IPS-20b (cell line): ENCODE measurements around the gene SPON1.
"Not testable (repeated sequence)": the region's sequence is repeated elsewhere in the genome, so short reads cannot be mapped to it uniquely, and the experiment has no call there.

Experiments
- H3K27ac ChIP-seq: one replicate; pipeline ENCODE4 v1.5.1; 2013; ENCODE audit warnings: low read length
- H3K27me3 ChIP-seq: 2 replicates; pipeline ENCODE4 v1.6.1; 2013; ENCODE audit warnings: mild to moderate bottlenecking, low read length, inconsistent platforms; ENCODE audit not compliant: insufficient read depth
- H3K36me3 ChIP-seq: 2 replicates; pipeline ENCODE4 v1.6.1; 2013; ENCODE audit warnings: low read depth, mild to moderate bottlenecking, inconsistent platforms, low read length, moderate library complexity; ENCODE audit not compliant: insufficient read depth
- H3K4me1 ChIP-seq: 2 replicates; pipeline ENCODE4 v1.6.1; 2013; ENCODE audit warnings: mild to moderate bottlenecking, control low read depth, inconsistent platforms, low read length, moderate library complexity; ENCODE audit not compliant: insufficient read depth
- H3K4me3 ChIP-seq: 2 replicates; pipeline ENCODE4 v1.5.1; 2013; ENCODE audit warnings: mild to moderate bottlenecking, low read length, inconsistent platforms
- H3K9ac ChIP-seq: 2 replicates; pipeline ENCODE4 v1.6.1; 2013; ENCODE audit warnings: low read depth, mild to moderate bottlenecking, inconsistent platforms, low read length, moderate library complexity
- H3K9me3 ChIP-seq: 2 replicates; pipeline ENCODE4 v1.6.1; 2013; ENCODE audit warnings: mild to moderate bottlenecking, low read depth, low read length, inconsistent platforms; ENCODE audit not compliant: insufficient read depth

SPON1 gene

GRCh38 chr11:13928566-13929251, 33.8 kb upstream of the SPON1 start:
- Histone ChIP-seq H3K9me3 (no peaks in the 10 kb centered on the region), H3K27me3 (no peaks in the 10 kb centered on the region), H3K4me1 (peaks cover 14% of the 10 kb centered on the region), H3K27ac (no peak overlapping the region), H3K36me3 (no peaks in the 10 kb centered on the region), H3K9ac (no peak overlapping the region), H3K4me3 (no peak overlapping the region)

- Histone ChIP-seq H3K9ac (no peak overlapping the region), H3K36me3 (no peaks in the 10 kb centered on the region), H3K4me3 (no peak overlapping the region), H3K27ac (no peak overlapping the region), H3K4me1 (peaks cover 6% of the 10 kb centered on the region), H3K9me3 (no peaks in the 10 kb centered on the region), H3K27me3 (no peaks in the 10 kb centered on the region)
Measured at GRCh38 chr11:13929395-13929891, 33.1 kb upstream of the SPON1 start.

- no peak overlapping the region for H3K27ac ChIP-seq
- no peak overlapping the region for H3K9ac ChIP-seq
Measured at GRCh38 chr11:13931356-13931755, 31.2 kb upstream of the SPON1 start.

GRCh38 chr11:13937154-13937553, 25.4 kb upstream of the SPON1 start:
- not testable (repeated sequence) for H3K9me3 ChIP-seq, H3K27me3 ChIP-seq, H3K4me1 ChIP-seq, H3K27ac ChIP-seq, H3K36me3 ChIP-seq, H3K9ac ChIP-seq, H3K4me3 ChIP-seq

More at GRCh38 chr11:13931356-13931755, 31.2 kb upstream of the SPON1 start:
- Histone ChIP-seq H3K36me3 (no peaks in the 10 kb centered on the region), H3K4me1 (no peaks in the 10 kb centered on the region), H3K9me3 (no peaks in the 10 kb centered on the region), H3K4me3 (no peak overlapping the region), H3K27me3 (no peaks in the 10 kb centered on the region)

GRCh38 chr11:13938829-13939228, 23.7 kb upstream of the SPON1 start:
- not testable (repeated sequence) for H3K36me3 ChIP-seq, H3K4me1 ChIP-seq, H3K9me3 ChIP-seq, H3K4me3 ChIP-seq, H3K27me3 ChIP-seq, H3K9ac ChIP-seq, H3K27ac ChIP-seq

GRCh38 chr11:13939961-13940906, 22.3 kb upstream of the SPON1 start:
- no peak overlapping the region for H3K4me3 ChIP-seq
- no peak overlapping the region for H3K27ac ChIP-seq
- no peaks in the 10 kb centered on the region for H3K4me1 ChIP-seq
- H3K9ac ChIP-seq, result no peak overlapping the region
- H3K9me3 ChIP-seq, result peaks cover 3% of the 10 kb centered on the region; the same call in 1 of the 2 replicates
- no peaks in the 10 kb centered on the region for H3K27me3 ChIP-seq
- no peaks in the 10 kb centered on the region for H3K36me3 ChIP-seq

GRCh38 chr11:13940907-13941256, 21.6 kb upstream of the SPON1 start:
- peaks cover 3% of the 10 kb centered on the region; the same call in 1 of the 2 replicates for H3K9me3 ChIP-seq
- H3K4me1 ChIP-seq, result no peaks in the 10 kb centered on the region
- H3K27me3 ChIP-seq, result no peaks in the 10 kb centered on the region
- no peak overlapping the region for H3K4me3 ChIP-seq
- no peak overlapping the region for H3K27ac ChIP-seq
- H3K9ac ChIP-seq, result no peak overlapping the region
- H3K36me3 ChIP-seq, result no peaks in the 10 kb centered on the region

GRCh38 chr11:13941775-13942174, 20.7 kb upstream of the SPON1 start:
- Histone ChIP-seq H3K9ac (no peak overlapping the region), H3K27me3 (no peaks in the 10 kb centered on the region), H3K36me3 (no peaks in the 10 kb centered on the region)

GRCh38 chr11:13942378-13942777, 20.1 kb upstream of the SPON1 start:
- Histone ChIP-seq H3K4me3 (no peak overlapping the region), H3K27ac (no peak overlapping the region), H3K36me3 (no peaks in the 10 kb centered on the region), H3K27me3 (no peaks in the 10 kb centered on the region), H3K9me3 (peaks cover 3% of the 10 kb centered on the region; the same call in 1 of the 2 replicates), H3K9ac (no peak overlapping the region), H3K4me1 (no peaks in the 10 kb centered on the region)

More at GRCh38 chr11:13941775-13942174, 20.7 kb upstream of the SPON1 start:
- H3K9me3 ChIP-seq, result peaks cover 3% of the 10 kb centered on the region; the same call in 1 of the 2 replicates
- H3K4me1 ChIP-seq, result no peaks in the 10 kb centered on the region
- H3K27ac ChIP-seq, result no peak overlapping the region
- H3K4me3 ChIP-seq, result no peak overlapping the region

- H3K27me3 ChIP-seq, result no peaks in the 10 kb centered on the region
- peaks cover 3% of the 10 kb centered on the region; the same call in 1 of the 2 replicates for H3K9me3 ChIP-seq
- no peaks in the 10 kb centered on the region for H3K4me1 ChIP-seq
- no peak overlapping the region for H3K4me3 ChIP-seq
- no peak overlapping the region for H3K27ac ChIP-seq
- H3K9ac ChIP-seq, result no peak overlapping the region
- no peaks in the 10 kb centered on the region for H3K36me3 ChIP-seq
Measured at GRCh38 chr11:13942971-13943381, 19.5 kb upstream of the SPON1 start.

- Histone ChIP-seq H3K4me3 (no peak overlapping the region), H3K9me3 (peaks cover 1% of the 10 kb centered on the region; the same call in 1 of the 2 replicates), H3K27me3 (no peaks in the 10 kb centered on the region), H3K27ac (no peak overlapping the region), H3K4me1 (no peaks in the 10 kb centered on the region), H3K36me3 (no peaks in the 10 kb centered on the region), H3K9ac (no peak overlapping the region)
Measured at GRCh38 chr11:13944016-13944415, 18.5 kb upstream of the SPON1 start.
